ENCODE results near the gene POP4. TPM values are rescaled to one million over a fixed set of nuclear protein-coding genes. Genes with fewer than 3 reads are reported as not detected.

POP4 gene
- polyA plus RNA-seq, 1 donor from 2014 or later: 101 TPM

DNA sequence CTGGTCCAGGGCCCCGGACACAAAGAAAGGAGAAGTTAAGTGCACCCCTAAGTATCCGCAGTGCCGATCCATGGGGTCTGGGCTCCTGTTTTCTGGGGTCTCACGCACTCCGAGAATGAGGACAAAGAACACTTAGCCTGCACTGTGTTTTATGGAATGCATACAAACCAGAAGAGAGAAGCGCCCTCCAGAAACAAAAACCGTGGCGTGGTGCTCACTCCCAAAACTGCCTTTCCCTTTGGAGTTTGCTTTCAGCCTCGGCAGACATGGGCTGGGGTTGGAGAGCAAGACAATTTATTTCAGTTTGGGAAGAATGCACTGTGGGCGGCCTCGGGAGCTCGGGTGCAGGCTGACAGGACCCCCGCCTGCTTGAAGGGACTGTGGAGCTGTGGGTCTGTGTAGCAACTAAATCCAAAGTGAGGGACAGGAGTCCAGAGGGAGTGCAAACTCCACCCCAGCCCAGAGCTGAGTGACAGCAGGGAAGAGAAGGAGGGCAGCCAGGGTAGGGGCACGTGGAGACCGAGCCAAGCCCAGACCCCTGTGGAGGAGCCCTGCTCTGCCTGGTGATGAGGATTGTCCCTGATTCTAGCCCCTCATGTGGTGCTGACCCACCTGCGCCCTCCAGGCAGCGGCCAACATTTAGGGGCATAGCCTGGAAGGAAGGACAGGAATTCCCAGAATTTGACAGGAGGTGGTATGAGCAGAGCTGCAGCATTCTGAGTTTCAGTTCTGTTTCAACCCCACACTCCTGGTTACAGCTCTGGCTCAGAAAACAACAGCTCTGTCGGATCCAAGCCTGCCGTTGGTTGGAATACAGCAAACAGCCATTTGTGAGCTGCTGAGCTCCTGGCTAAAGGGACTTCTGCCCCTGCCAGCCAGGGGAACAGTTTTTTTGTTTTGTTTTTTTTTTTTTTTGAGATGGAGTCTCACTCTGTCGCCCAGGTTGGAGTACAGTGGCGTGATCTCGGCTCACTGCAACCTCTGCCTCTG lies 37.8 kb upstream of the POP4 start:
- Histone ChIP-seq H3K4me3 (ENCODE audit: low read length) (no peak overlapping the region), H2AFZ (ENCODE audit: low read depth, low read length) (no peak overlapping the region), H3K27me3 (ENCODE audit: insufficient read depth, low read depth, low read length) (no peaks in the 10 kb centered on the region), H3K27ac (ENCODE audit: low read length) (no peak overlapping the region), H3K9me2 (ENCODE audit: insufficient read depth, low read length) (no peaks in the 10 kb centered on the region), H3K36me3 (ENCODE audit: insufficient read depth, low read length) (no peaks in the 10 kb centered on the region), H3K79me2 (replicated peaks; ENCODE audit: insufficient read depth, low read length) (no peaks in the 10 kb centered on the region), H4K20me1 (ENCODE audit: insufficient read depth) (no peaks in the 10 kb centered on the region), H3K4me2 (ENCODE audit: low read length) (no peak overlapping the region), H3K9ac (ENCODE audit: low read length) (no peak overlapping the region), H3F3A (ENCODE audit: insufficient read depth, low read length, poor library complexity, severe bottlenecking) (no peaks in the 10 kb centered on the region), H3K9me3 (ENCODE audit: low read length) (no peaks in the 10 kb centered on the region)
- TF ChIP-seq SMC3 (conservative IDR thresholded peaks at IDR 0.05; ENCODE audit: poor library complexity): no peak
- TF ChIP-seq POLR2AphosphoS5 (IDR thresholded peaks at IDR 0.05): no peak

DNA sequence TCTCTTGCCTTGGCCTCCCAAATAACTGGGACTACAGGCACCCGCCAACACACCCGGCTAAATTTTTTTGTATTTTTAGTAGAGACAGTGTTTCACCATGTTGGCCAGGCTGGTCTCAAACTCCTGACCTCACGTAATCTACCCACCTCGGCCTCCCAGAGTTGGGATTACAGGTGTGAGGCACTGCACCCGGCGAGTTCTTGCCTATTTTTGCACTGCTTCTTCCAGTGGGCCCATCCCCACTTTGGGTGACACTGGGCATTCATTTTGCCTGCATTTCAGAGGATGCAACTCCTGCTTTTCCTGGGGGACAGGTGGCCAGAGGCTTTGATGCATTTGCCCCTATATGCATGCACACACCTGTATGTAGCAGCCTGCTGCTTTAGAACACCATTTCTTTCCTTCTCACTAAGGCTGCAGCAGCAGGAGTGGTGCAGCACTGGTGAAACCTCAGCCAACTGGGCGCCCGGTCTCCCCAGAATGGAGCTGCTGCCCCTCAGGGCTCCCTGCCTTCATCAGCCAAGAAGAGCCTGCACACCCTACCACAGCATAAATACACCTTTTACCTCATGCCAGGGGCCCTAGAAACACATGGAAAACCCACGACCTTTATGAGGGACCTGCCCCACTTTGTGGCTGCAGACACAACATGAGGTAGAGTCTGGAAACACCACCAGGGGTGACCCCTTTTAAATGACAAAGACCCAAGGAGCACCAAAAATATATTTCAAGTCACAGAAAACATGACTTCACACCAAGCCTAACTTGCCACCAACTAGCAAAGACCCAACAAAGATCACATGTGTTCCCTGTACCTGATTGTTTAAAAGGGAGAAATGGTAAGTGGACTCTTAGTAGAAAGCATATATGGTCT lies 36.8 kb upstream of the POP4 start:
- H3K9me2 ChIP-seq (ENCODE audit: insufficient read depth, low read length): no peaks in the 10 kb centered on the region
- no peak overlapping the region for H3K27ac ChIP-seq (ENCODE audit: low read length)

DNA sequence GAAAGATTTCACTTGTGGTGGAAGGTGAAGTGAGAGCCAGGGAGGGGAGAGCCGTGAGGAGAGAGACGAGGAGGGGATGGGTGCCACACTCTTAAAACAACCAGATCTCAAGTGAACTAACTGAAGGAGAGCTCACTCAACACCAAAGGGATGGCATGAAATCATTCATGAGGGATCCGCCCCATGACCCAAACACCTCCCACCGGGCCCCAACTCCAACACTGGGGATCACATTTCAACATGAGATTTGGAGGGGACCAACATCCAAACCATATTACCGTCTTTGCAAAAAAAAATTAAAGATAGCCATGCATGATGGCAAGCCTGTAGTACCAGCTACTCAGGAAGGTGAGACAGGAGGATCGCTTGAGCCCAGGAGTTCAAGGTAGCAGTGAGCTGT lies 34.9 kb upstream of the POP4 start:
- Histone ChIP-seq H3K4me2 (ENCODE audit: low read length) (no peak overlapping the region), H3K9ac (ENCODE audit: low read length) (no peak overlapping the region), H4K20me1 (ENCODE audit: insufficient read depth) (no peaks in the 10 kb centered on the region), H3K27ac (ENCODE audit: low read length) (no peak overlapping the region), H2AFZ (ENCODE audit: low read depth, low read length) (no peak overlapping the region), H3K27me3 (ENCODE audit: insufficient read depth, low read depth, low read length) (no peaks in the 10 kb centered on the region), H3F3A (ENCODE audit: insufficient read depth, low read length, poor library complexity, severe bottlenecking) (no peaks in the 10 kb centered on the region), H3K4me3 (ENCODE audit: low read length) (no peak overlapping the region), H3K9me3 (ENCODE audit: low read length) (no peaks in the 10 kb centered on the region), H3K36me3 (ENCODE audit: insufficient read depth, low read length) (no peaks in the 10 kb centered on the region), H3K9me2 (ENCODE audit: insufficient read depth, low read length) (no peaks in the 10 kb centered on the region), H3K79me2 (replicated peaks; ENCODE audit: insufficient read depth, low read length) (no peaks in the 10 kb centered on the region)
- TF ChIP-seq, protein P1, sequence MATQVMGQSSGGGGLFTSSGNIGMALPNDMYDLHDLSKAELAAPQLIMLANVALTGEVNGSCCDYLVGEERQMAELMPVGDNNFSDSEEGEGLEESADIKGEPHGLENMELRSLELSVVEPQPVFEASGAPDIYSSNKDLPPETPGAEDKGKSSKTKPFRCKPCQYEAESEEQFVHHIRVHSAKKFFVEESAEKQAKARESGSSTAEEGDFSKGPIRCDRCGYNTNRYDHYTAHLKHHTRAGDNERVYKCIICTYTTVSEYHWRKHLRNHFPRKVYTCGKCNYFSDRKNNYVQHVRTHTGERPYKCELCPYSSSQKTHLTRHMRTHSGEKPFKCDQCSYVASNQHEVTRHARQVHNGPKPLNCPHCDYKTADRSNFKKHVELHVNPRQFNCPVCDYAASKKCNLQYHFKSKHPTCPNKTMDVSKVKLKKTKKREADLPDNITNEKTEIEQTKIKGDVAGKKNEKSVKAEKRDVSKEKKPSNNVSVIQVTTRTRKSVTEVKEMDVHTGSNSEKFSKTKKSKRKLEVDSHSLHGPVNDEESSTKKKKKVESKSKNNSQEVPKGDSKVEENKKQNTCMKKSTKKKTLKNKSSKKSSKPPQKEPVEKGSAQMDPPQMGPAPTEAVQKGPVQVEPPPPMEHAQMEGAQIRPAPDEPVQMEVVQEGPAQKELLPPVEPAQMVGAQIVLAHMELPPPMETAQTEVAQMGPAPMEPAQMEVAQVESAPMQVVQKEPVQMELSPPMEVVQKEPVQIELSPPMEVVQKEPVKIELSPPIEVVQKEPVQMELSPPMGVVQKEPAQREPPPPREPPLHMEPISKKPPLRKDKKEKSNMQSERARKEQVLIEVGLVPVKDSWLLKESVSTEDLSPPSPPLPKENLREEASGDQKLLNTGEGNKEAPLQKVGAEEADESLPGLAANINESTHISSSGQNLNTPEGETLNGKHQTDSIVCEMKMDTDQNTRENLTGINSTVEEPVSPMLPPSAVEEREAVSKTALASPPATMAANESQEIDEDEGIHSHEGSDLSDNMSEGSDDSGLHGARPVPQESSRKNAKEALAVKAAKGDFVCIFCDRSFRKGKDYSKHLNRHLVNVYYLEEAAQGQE (IDR thresholded peaks at IDR 0.05; ENCODE audit: borderline replicate concordance): no peak
- TF ChIP-seq EP300 (conservative IDR thresholded peaks at IDR 0.05; ENCODE audit: poor library complexity, severe bottlenecking) (no peak), EZH2 (IDR thresholded peaks at IDR 0.05; ENCODE audit: borderline replicate concordance, insufficient read depth, low read length, poor library complexity, severe bottlenecking) (no peak), TAF1 (IDR thresholded peaks at IDR 0.05; ENCODE audit: low read depth) (no peak), MXI1 (conservative IDR thresholded peaks at IDR 0.05; ENCODE audit: poor library complexity, severe bottlenecking) (no peak)
- TF ChIP-seq, protein P2, sequence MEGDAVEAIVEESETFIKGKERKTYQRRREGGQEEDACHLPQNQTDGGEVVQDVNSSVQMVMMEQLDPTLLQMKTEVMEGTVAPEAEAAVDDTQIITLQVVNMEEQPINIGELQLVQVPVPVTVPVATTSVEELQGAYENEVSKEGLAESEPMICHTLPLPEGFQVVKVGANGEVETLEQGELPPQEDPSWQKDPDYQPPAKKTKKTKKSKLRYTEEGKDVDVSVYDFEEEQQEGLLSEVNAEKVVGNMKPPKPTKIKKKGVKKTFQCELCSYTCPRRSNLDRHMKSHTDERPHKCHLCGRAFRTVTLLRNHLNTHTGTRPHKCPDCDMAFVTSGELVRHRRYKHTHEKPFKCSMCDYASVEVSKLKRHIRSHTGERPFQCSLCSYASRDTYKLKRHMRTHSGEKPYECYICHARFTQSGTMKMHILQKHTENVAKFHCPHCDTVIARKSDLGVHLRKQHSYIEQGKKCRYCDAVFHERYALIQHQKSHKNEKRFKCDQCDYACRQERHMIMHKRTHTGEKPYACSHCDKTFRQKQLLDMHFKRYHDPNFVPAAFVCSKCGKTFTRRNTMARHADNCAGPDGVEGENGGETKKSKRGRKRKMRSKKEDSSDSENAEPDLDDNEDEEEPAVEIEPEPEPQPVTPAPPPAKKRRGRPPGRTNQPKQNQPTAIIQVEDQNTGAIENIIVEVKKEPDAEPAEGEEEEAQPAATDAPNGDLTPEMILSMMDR (IDR thresholded peaks at IDR 0.05; ENCODE audit: poor library complexity, severe bottlenecking): no peak

More for the DNA sequence above, 36.8 kb upstream of the POP4 start:
- no peak overlapping the region for H2AFZ ChIP-seq (ENCODE audit: low read depth, low read length)
- no peaks in the 10 kb centered on the region for H3K27me3 ChIP-seq (ENCODE audit: insufficient read depth, low read depth, low read length)
- H3K4me2 ChIP-seq (ENCODE audit: low read length): no peak overlapping the region
- H4K20me1 ChIP-seq (ENCODE audit: insufficient read depth): no peaks in the 10 kb centered on the region
- H3K36me3 ChIP-seq (ENCODE audit: insufficient read depth, low read length): no peaks in the 10 kb centered on the region
- no peaks in the 10 kb centered on the region for H3F3A ChIP-seq (ENCODE audit: insufficient read depth, low read length, poor library complexity, severe bottlenecking)
- no peaks in the 10 kb centered on the region for H3K79me2 ChIP-seq (replicated peaks; ENCODE audit: insufficient read depth, low read length)
- TF ChIP-seq RAD21 (conservative IDR thresholded peaks at IDR 0.05) (no peak), MXI1 (conservative IDR thresholded peaks at IDR 0.05; ENCODE audit: poor library complexity, severe bottlenecking) (no peak), SMC3 (conservative IDR thresholded peaks at IDR 0.05; ENCODE audit: poor library complexity) (no peak)
- TF ChIP-seq, protein P1 (IDR thresholded peaks at IDR 0.05; ENCODE audit: borderline replicate concordance): no peak
- no peak overlapping the region for H3K4me3 ChIP-seq (ENCODE audit: low read length)
- H3K9me3 ChIP-seq (ENCODE audit: low read length): no peaks in the 10 kb centered on the region
- H3K9ac ChIP-seq (ENCODE audit: low read length): no peak overlapping the region
